Natural killer cell (primary cell): ENCODE measurements around the gene PDE6H. TPM values are rescaled to one million over a fixed set of nuclear protein-coding genes. Genes with fewer than 3 reads are reported as not detected.

Source experiments
- ATAC-seq, 3 donors: fragments of 150-1000 bp in 2 of 3; fragments of 200-7000 bp in 1 of 3; cut with Tn5 transposase; 1 replicate in 1 of 3; 2 replicates in 2 of 3; pipeline ENCODE4 v1.10.0; 2021; ENCODE audit warnings: mild to moderate bottlenecking in 2 of 3, moderate library complexity in 2 of 3
- DNase-seq, 2 donors: peaks; one replicate each; pipeline versions ENCODE4 v3.0.0 to v3.0.0-alpha.2; 2013 to 2021; ENCODE audit warnings: mixed read lengths in 1 of 2
- H3K27ac ChIP-seq: one replicate; pipeline ENCODE4 v1.5.1; 2013; ENCODE audit warnings: mild to moderate bottlenecking, low read length
- H3K27me3 ChIP-seq: one replicate; pipeline ENCODE4 v1.6.1; 2013; ENCODE audit warnings: low read length; ENCODE audit not compliant: control insufficient read depth, insufficient read depth
- H3K36me3 ChIP-seq: one replicate; pipeline ENCODE4 v1.6.1; 2013; ENCODE audit warnings: low read length; ENCODE audit not compliant: control insufficient read depth, insufficient read depth
- H3K4me1 ChIP-seq: one replicate; pipeline ENCODE4 v1.6.1; 2013; ENCODE audit warnings: low read length; ENCODE audit not compliant: control insufficient read depth, insufficient read depth
- H3K4me3 ChIP-seq: one replicate; pipeline ENCODE4 v1.5.1; 2013; ENCODE audit warnings: low read length
- H3K9me3 ChIP-seq: one replicate; pipeline ENCODE4 v1.6.1; 2013; ENCODE audit warnings: low read length; ENCODE audit not compliant: control insufficient read depth, insufficient read depth
- H3K27ac Mint-ChIP-seq, 2 donors: one replicate each; pipeline ENCODE4 v1.8.0; 2022; ENCODE audit warnings: mild to moderate bottlenecking in 2 of 2, mixed read lengths in 2 of 2, moderate library complexity in 1 of 2
- H3K27me3 Mint-ChIP-seq, 2 donors: one replicate each; pipeline ENCODE4 v1.8.0; 2022; ENCODE audit warnings: low read depth in 2 of 2, mixed read lengths in 2 of 2
- H3K36me3 Mint-ChIP-seq: one replicate; pipeline ENCODE4 v1.8.0; 2022; ENCODE audit warnings: mixed read lengths
- H3K4me1 Mint-ChIP-seq, 2 donors: one replicate each; pipeline ENCODE4 v1.8.0; 2022; ENCODE audit warnings: mixed read lengths in 2 of 2
- H3K4me3 Mint-ChIP-seq: one replicate; pipeline ENCODE4 v1.8.0; 2022; ENCODE audit warnings: mild to moderate bottlenecking, moderate library complexity, mixed read lengths
- H3K9me3 Mint-ChIP-seq, 2 donors: one replicate each; pipeline ENCODE4 v1.8.0; 2022; ENCODE audit warnings: mixed read lengths in 2 of 2
- WGBS: methylation state at CpG from one replicate; pipeline ENCODE4 v1.1.7; 2013; ENCODE audit warnings: missing lambda C conversion rate; ENCODE audit not compliant: insufficient coverage; 5-methylcytosine and 5-hydroxymethylcytosine counted together
- intact Hi-C: fragments of 100-400 bp; cut with micrococcal nuclease; formaldehyde crosslinking; loops from one replicate; pipeline ENCODE4 v1.14.2; 2022
- total RNA-seq, 4 donors: library from RNA; stranded (reverse); fragments of 120-200 nt in 1 of 4; gene quantifications; one replicate each; pipeline versions ENCODE4 v1.2.3 to v1.2.4, GENCODE V29; 2013 to 2022
- TF ChIP-seq, protein P1 (sequence below): fragments of 200-600 bp; IDR thresholded peaks from one replicate; pipeline ENCODE4 v1.8.0; 2022; ENCODE audit warnings: antibody characterized with exemption

PDE6H gene
- total RNA-seq, 3 donors from 2014 or later (not counting 1 experiment from before 2014, with no cell fraction given), result not detected

DNA sequence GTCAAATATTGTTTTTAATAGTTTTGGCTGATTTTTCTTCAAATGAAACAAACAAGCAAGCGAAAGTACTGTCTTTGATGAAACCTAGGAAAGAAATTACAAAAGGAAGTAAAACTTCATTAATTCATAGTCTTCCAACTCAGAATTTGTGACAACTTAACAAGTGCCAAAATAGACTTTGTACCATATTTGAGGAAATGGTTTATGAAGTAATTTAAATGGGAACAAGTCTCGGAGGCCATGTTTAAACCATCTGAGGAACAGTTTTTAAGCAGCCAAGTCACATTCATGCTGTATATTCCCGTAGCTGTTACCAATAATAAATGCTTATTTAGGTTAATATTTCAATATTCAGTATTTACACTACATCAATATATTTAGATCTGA is 10.7 kb upstream of the PDE6H start:
- WGBS, result 33% methylated on average over 1 of the region's 3 CpGs
- H3K36me3 Mint-ChIP-seq, result peaks cover 11% of the 10 kb centered on the region

DNA sequence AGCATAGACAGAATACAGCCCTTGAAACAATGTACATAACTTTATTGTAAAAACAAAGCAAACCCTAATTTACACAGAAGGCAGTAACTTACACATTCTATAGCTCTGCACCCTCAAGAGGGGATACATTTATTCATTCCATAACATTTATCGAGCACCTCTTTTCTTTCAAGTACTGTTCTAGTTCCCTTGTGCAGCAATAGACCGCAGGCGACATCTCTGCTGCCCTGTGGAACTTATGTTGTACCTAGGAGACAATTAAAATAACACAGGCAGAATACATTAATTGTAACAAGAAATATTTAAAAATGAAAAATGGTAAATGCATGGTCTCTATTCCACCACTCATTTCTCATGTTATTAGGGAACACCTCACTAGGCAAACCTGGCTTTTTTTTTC is 10.0 kb upstream of the PDE6H start:
- WGBS, result 75% methylated on average over 1 of the region's 3 CpGs

More for the DNA sequence above, 10.7 kb upstream of the PDE6H start:
- H3K9me3 Mint-ChIP-seq, result no peaks in the 10 kb centered on the region
- DNase-seq (peak in 1 of 2 donors; percentile 56), ATAC-seq (no peak)
- TF ChIP-seq, protein P1, sequence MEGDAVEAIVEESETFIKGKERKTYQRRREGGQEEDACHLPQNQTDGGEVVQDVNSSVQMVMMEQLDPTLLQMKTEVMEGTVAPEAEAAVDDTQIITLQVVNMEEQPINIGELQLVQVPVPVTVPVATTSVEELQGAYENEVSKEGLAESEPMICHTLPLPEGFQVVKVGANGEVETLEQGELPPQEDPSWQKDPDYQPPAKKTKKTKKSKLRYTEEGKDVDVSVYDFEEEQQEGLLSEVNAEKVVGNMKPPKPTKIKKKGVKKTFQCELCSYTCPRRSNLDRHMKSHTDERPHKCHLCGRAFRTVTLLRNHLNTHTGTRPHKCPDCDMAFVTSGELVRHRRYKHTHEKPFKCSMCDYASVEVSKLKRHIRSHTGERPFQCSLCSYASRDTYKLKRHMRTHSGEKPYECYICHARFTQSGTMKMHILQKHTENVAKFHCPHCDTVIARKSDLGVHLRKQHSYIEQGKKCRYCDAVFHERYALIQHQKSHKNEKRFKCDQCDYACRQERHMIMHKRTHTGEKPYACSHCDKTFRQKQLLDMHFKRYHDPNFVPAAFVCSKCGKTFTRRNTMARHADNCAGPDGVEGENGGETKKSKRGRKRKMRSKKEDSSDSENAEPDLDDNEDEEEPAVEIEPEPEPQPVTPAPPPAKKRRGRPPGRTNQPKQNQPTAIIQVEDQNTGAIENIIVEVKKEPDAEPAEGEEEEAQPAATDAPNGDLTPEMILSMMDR, result no peak
- no peaks in the 10 kb centered on the region for H3K27me3 Mint-ChIP-seq
- H3K4me3 Mint-ChIP-seq, result peak overlapping the region; percentile 100
- H3K4me3 ChIP-seq, result peak overlapping the region; percentile 91
- peaks cover 61 to 63% of the 10 kb centered on the region in 2 donors for H3K4me1 Mint-ChIP-seq
- H3K27ac Mint-ChIP-seq, result peak overlapping the region; percentile 97 to 98
- H3K9me3 ChIP-seq, result no peaks in the 10 kb centered on the region
- peaks cover 35% of the 10 kb centered on the region for H3K4me1 ChIP-seq
- no peaks in the 10 kb centered on the region for H3K27me3 ChIP-seq
- H3K36me3 ChIP-seq, result peaks cover 6% of the 10 kb centered on the region
- H3K27ac ChIP-seq, result peak overlapping the region; percentile 95
- intact Hi-C loops, result loop anchor here (5.0 kb wide), 1 partner anchor 595 kb away; the partner anchor contains the start of gene ATF7IP

DNA sequence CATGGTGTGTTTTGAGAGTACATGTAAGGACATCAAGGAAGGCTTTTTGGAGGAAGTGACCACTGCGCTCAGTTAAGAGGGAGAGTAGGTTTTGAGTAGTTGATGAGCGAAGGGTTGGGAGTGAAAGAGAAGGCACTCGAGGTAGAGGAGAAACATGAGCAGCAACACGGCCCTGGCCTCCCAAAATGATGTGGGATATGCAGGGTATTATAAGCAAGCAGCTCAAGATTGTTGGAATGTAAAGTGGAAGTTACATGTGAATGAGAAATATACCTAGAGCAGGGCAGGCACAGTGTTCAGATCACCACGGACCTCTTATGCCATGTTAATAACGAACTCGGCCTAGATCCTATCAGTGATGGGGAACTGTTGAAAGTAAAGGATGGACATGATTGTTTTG is 9.3 kb upstream of the PDE6H start:
- no peaks in the 10 kb centered on the region for H3K27me3 ChIP-seq
- WGBS, result 92% methylated on average over 7 of the region's 7 CpGs
- Mint-ChIP-seq H3K36me3 (peaks cover 11% of the 10 kb centered on the region), H3K4me1 (peaks cover 48 to 49% of the 10 kb centered on the region in 2 donors), H3K27ac (peak overlapping the region; percentile 97 to 98), H3K9me3 (no peaks in the 10 kb centered on the region), H3K4me3 (no peak overlapping the region), H3K27me3 (no peaks in the 10 kb centered on the region)
- ATAC-seq (no peak), DNase-seq (no peak)
- peaks cover 5% of the 10 kb centered on the region for H3K36me3 ChIP-seq
- peak overlapping the region; percentile 95 for H3K27ac ChIP-seq
- intact Hi-C loops, result loop anchor here (5.0 kb wide), 1 partner anchor 596 kb away; the partner anchor contains the start of gene ATF7IP
- TF ChIP-seq, protein P1, result no peak
- peaks cover 22% of the 10 kb centered on the region for H3K4me1 ChIP-seq
- no peak overlapping the region for H3K4me3 ChIP-seq
- H3K9me3 ChIP-seq, result no peaks in the 10 kb centered on the region

More for the DNA sequence above, 10.0 kb upstream of the PDE6H start:
- Mint-ChIP-seq H3K4me3 (peak overlapping the region; percentile 15), H3K9me3 (no peaks in the 10 kb centered on the region), H3K27ac (peak overlapping the region; percentile 97 to 98), H3K27me3 (no peaks in the 10 kb centered on the region), H3K36me3 (peaks cover 11% of the 10 kb centered on the region), H3K4me1 (peaks cover 55 to 56% of the 10 kb centered on the region in 2 donors)
- Histone ChIP-seq H3K27ac (peak overlapping the region; percentile 95), H3K27me3 (no peaks in the 10 kb centered on the region), H3K9me3 (no peaks in the 10 kb centered on the region), H3K36me3 (peaks cover 5% of the 10 kb centered on the region), H3K4me1 (peaks cover 29% of the 10 kb centered on the region), H3K4me3 (no peak overlapping the region)
- DNase-seq (peak in 1 of 2 donors; percentile 47), ATAC-seq (no peak)
- TF ChIP-seq, protein P1, result no peak
- intact Hi-C loops, result loop anchor here (5.0 kb wide), 1 partner anchor 595 kb away; the partner anchor contains the start of gene ATF7IP

DNA sequence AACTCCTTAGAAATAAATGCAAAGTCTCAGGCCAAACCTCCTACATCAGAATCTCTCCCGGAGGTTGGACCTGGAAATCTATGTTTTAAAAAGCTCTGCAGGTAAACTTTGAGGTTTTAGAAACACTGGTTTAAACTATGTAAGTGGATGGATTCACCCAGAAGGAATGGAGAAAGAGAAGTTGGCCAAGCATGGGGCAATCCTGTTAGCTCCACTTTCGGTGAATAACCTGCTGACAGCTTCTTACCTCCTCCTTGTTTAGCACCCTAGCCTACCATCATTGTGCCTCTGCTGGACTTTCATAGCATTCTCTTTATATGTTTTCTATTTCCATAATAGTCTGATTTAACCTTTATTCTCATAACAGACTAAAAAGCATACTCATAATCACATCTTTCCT is 8.4 kb upstream of the PDE6H start:
- DNase-seq, result no peak
- peaks cover 4% of the 10 kb centered on the region for H3K36me3 ChIP-seq
- H3K4me1 Mint-ChIP-seq, result peaks cover 39 to 40% of the 10 kb centered on the region in 2 donors
- intact Hi-C loops, result loop anchor here (5.0 kb wide), 1 partner anchor 597 kb away; the partner anchor contains the start of gene ATF7IP
- peaks cover 11% of the 10 kb centered on the region for H3K36me3 Mint-ChIP-seq
- H3K27me3 ChIP-seq, result no peaks in the 10 kb centered on the region
- TF ChIP-seq, protein P1, result no peak
- H3K27ac Mint-ChIP-seq, result peak overlapping the region in 1 of 2 donors; percentile 97
- ATAC-seq, result no peak
- H3K9me3 ChIP-seq, result no peaks in the 10 kb centered on the region
- no peak overlapping the region for H3K4me3 ChIP-seq
- H3K4me3 Mint-ChIP-seq, result no peak overlapping the region
- 94% methylated on average over 1 of the region's 2 CpGs for WGBS
- H3K4me1 ChIP-seq, result peaks cover 15% of the 10 kb centered on the region
- no peaks in the 10 kb centered on the region for H3K9me3 Mint-ChIP-seq
- H3K27ac ChIP-seq, result no peak overlapping the region
- no peaks in the 10 kb centered on the region for H3K27me3 Mint-ChIP-seq
